ENCODE measurements around the gene ABCA10. TPM values are rescaled to one million over a fixed set of nuclear protein-coding genes. Genes with fewer than 3 reads are reported as not detected.

Gene ABCA10
- total and polyA plus RNA-seq, 2 of the 13 experiments (the other 11 are each of a cell fraction or from before 2014, with no cell fraction given) = 0.02 to 0.08 TPM

- TF ChIP-seq CERS6 (CRISPR knock-in tag; IDR thresholded peaks at IDR 0.05) (no peak), SMAD9 (CRISPR knock-in tag; IDR thresholded peaks at IDR 0.05) (no peak), ZNF788 (CRISPR knock-in tag; IDR thresholded peaks at IDR 0.05; ENCODE audit: borderline replicate concordance) (no peak), ZKSCAN5 (CRISPR knock-in tag; IDR thresholded peaks at IDR 0.05) (no peak), MTF1 (CRISPR knock-in tag; IDR thresholded peaks at IDR 0.05) (no peak), HNF4G (IDR thresholded peaks at IDR 0.05; ENCODE audit: borderline replicate concordance, low read depth, low read length) (peak; percentile 90), HNF4G (CRISPR knock-in tag; IDR thresholded peaks at IDR 0.05; ENCODE audit: borderline replicate concordance, low read depth) (no peak), CEBPZ (IDR thresholded peaks at IDR 0.05; ENCODE audit: low read length) (no peak), NR2F1 (CRISPR knock-in tag; IDR thresholded peaks at IDR 0.05) (no peak), STAT6 (CRISPR knock-in tag; IDR thresholded peaks at IDR 0.05; ENCODE audit: borderline replicate concordance) (no peak), ZSCAN12 (CRISPR knock-in tag; IDR thresholded peaks at IDR 0.05) (no peak), ZMAT5 (CRISPR knock-in tag; IDR thresholded peaks at IDR 0.05; ENCODE audit: borderline replicate concordance, low read depth) (no peak), CBX5 (CRISPR knock-in tag; IDR thresholded peaks at IDR 0.05; ENCODE audit: borderline replicate concordance) (no peak), GABPA (IDR thresholded peaks at IDR 0.05; ENCODE audit: low read depth, low read length) (no peak), GABPA (CRISPR knock-in tag; IDR thresholded peaks at IDR 0.05; ENCODE audit: low read depth) (no peak), ZNF543 (CRISPR knock-in tag; IDR thresholded peaks at IDR 0.05) (no peak), ZNF567 (CRISPR knock-in tag; IDR thresholded peaks at IDR 0.05; ENCODE audit: borderline replicate concordance) (no peak), ZNF816 (CRISPR knock-in tag; IDR thresholded peaks at IDR 0.05; ENCODE audit: borderline replicate concordance) (no peak), ZBTB42 (CRISPR knock-in tag; IDR thresholded peaks at IDR 0.05) (no peak), ZNF747 (CRISPR knock-in tag; IDR thresholded peaks at IDR 0.05; ENCODE audit: borderline replicate concordance) (no peak), ATF7 (IDR thresholded peaks at IDR 0.05) (no peak), ATF7 (CRISPR knock-in tag; IDR thresholded peaks at IDR 0.05) (no peak), DNMT3B (CRISPR knock-in tag; conservative IDR thresholded peaks at IDR 0.05) (0 out of 2 replicates have a peak, but pooled peaks have one; percentile 46), TEAD3 (CRISPR knock-in tag; optimal IDR thresholded peaks at IDR 0.05; ENCODE audit: borderline replicate concordance) (peak; percentile 53), HOXA3 (CRISPR knock-in tag; IDR thresholded peaks at IDR 0.05) (peak; percentile 43; the same call in 1 of the 2 replicates), RCOR2 (CRISPR knock-in tag; IDR thresholded peaks at IDR 0.05) (0 out of 2 replicates have a peak, but pooled peaks have one; percentile 62)
These were observed 40.0 kb upstream of the ABCA10 start (continued) for GRCh38 chr17:69268543-69269014.
